WTC11 (cell line): Measurements from ENCODE around the gene DLX1. TPM values are rescaled to one million over a fixed set of nuclear protein-coding genes. Genes with fewer than 3 reads are reported as not detected.
A peak's percentile ranks its signal among the peaks of the same experiment; 100 is the strongest.

Experiments
- ATAC-seq: fragments of 200-7000 bp; cut with Tn5 transposase; 2 replicates; pipeline ENCODE4 v1.10.0; 2021; ENCODE audit warnings: mild to moderate bottlenecking, moderate library complexity
- CTCF ChIA-PET: fragments of 300-600 bp; sonication (Branson Sonifier 250); formaldehyde crosslinking; loops from one replicate; lab custom pipeline; 2021; ENCODE audit warnings: antibody characterized with exemption; lab: Charles Lee
- POLR2A ChIA-PET: fragments of 350-600 bp; sonication (Branson Sonifier 250); formaldehyde crosslinking; loops from one replicate; lab custom pipeline; 2021; ENCODE audit warnings: antibody characterized with exemption; lab: Charles Lee
- DNase-seq: peaks from one replicate; pipeline ENCODE4 v3.0.0; 2021; ENCODE audit warnings: low spot score
- H3K27ac Mint-ChIP-seq: 2 replicates; pipeline ENCODE4 v1.8.0; 2021; ENCODE audit warnings: mixed read lengths
- H3K27me3 Mint-ChIP-seq: 2 replicates; pipeline ENCODE4 v1.8.0; 2021; ENCODE audit warnings: low read depth, mild to moderate bottlenecking, moderate library complexity, mixed read lengths
- H3K36me3 Mint-ChIP-seq: 2 replicates; pipeline ENCODE4 v1.8.0; 2021; ENCODE audit warnings: mixed read lengths
- H3K4me1 Mint-ChIP-seq: 2 replicates; pipeline ENCODE4 v1.8.0; 2022; ENCODE audit warnings: mixed read lengths
- H3K4me3 Mint-ChIP-seq: 2 replicates; pipeline ENCODE4 v1.8.0; 2021; ENCODE audit warnings: mild to moderate bottlenecking, moderate library complexity, mixed read lengths
- H3K9me3 Mint-ChIP-seq: 2 replicates; pipeline ENCODE4 v1.8.0; 2021; ENCODE audit warnings: mixed read lengths
- CREM ChIP-seq: sonication (generic); formaldehyde crosslinking; IDR thresholded peaks from 2 replicates; pipeline ENCODE4 v1.8.1; 2022; ENCODE audit warnings: mild to moderate bottlenecking, missing genetic modification reagents, moderate library complexity
- EMX1 ChIP-seq: fragments of 250-450 bp; sonication (Bioruptor Pico); IDR thresholded peaks from 2 replicates; pipeline ENCODE4 v1.8.0; 2021; ENCODE audit warnings: mild to moderate bottlenecking
- ETV6 ChIP-seq: sonication (generic); formaldehyde crosslinking; IDR thresholded peaks from 2 replicates; pipeline ENCODE4 v1.8.1; 2022; ENCODE audit warnings: mild to moderate bottlenecking, missing genetic modification reagents
- FOXP1 ChIP-seq: sonication (generic); formaldehyde crosslinking; IDR thresholded peaks from 2 replicates; pipeline ENCODE4 v1.8.0; 2022; ENCODE audit warnings: missing genetic modification reagents, mild to moderate bottlenecking, moderate library complexity, borderline replicate concordance
- GABPB1 ChIP-seq: sonication (generic); formaldehyde crosslinking; IDR thresholded peaks from 2 replicates; pipeline ENCODE4 v1.8.1; 2023; ENCODE audit warnings: mild to moderate bottlenecking, missing genetic modification reagents
- HMGA2 ChIP-seq: fragments of 250-450 bp; sonication (Bioruptor Pico); IDR thresholded peaks from 2 replicates; pipeline ENCODE4 v1.4.0; 2021; ENCODE audit warnings: mild to moderate bottlenecking, moderate library complexity
- IRF2 ChIP-seq: sonication (generic); formaldehyde crosslinking; IDR thresholded peaks from 2 replicates; pipeline ENCODE4 v1.8.0; 2022; ENCODE audit warnings: low read depth, missing genetic modification reagents, borderline replicate concordance
- NFATC4 ChIP-seq: fragments of 250-450 bp; sonication (Bioruptor Pico); IDR thresholded peaks from 2 replicates; pipeline ENCODE4 v1.9.0; 2021; ENCODE audit warnings: mild to moderate bottlenecking
- NR3C1 ChIP-seq: sonication (generic); formaldehyde crosslinking; conservative IDR thresholded peaks from 2 replicates; pipeline ENCODE4 v1.8.1; 2023; ENCODE audit warnings: low read depth, mild to moderate bottlenecking, missing genetic modification reagents
- SMAD3 ChIP-seq: sonication (generic); formaldehyde crosslinking; IDR thresholded peaks from 2 replicates; pipeline ENCODE4 v1.8.0; 2022; ENCODE audit warnings: missing genetic modification reagents, mild to moderate bottlenecking, borderline replicate concordance
- SMAD4 ChIP-seq: sonication (generic); formaldehyde crosslinking; IDR thresholded peaks from 2 replicates; pipeline ENCODE4 v1.8.0; 2022; ENCODE audit warnings: mild to moderate bottlenecking, missing genetic modification reagents
- SOX15 ChIP-seq: fragments of 250-450 bp; sonication (Bioruptor Pico); IDR thresholded peaks from 2 replicates; pipeline ENCODE4 v1.9.0; 2021; ENCODE audit warnings: mild to moderate bottlenecking
- TCF7 ChIP-seq: sonication (generic); formaldehyde crosslinking; IDR thresholded peaks from 2 replicates; pipeline ENCODE4 v1.8.0; 2022; ENCODE audit warnings: mild to moderate bottlenecking, low read depth, missing genetic modification reagents, moderate library complexity
- ZNF121 ChIP-seq: sonication (generic); formaldehyde crosslinking; IDR thresholded peaks from 2 replicates; pipeline ENCODE4 v1.8.0; 2023; ENCODE audit warnings: missing genetic modification reagents
- ZNF138 ChIP-seq: sonication (generic); formaldehyde crosslinking; conservative IDR thresholded peaks from 2 replicates; pipeline ENCODE4 v1.8.1; 2022; ENCODE audit warnings: mild to moderate bottlenecking, moderate library complexity, missing genetic modification reagents
- ZNF396 ChIP-seq: fragments of 250-450 bp; sonication (Bioruptor Pico); IDR thresholded peaks from 2 replicates; pipeline ENCODE4 v1.8.0; 2021; ENCODE audit warnings: mild to moderate bottlenecking, moderate library complexity, borderline replicate concordance
- ZNF416 ChIP-seq: fragments of 250-450 bp; sonication (Bioruptor Pico); IDR thresholded peaks from 2 replicates; pipeline ENCODE4 v1.9.0; 2021; ENCODE audit warnings: mild to moderate bottlenecking, inconsistent platforms
- ZNF423 ChIP-seq: fragments of 250-450 bp; sonication (Bioruptor Pico); IDR thresholded peaks from 2 replicates; pipeline ENCODE4 v2.1.2; 2022; ENCODE audit warnings: mild to moderate bottlenecking, moderate library complexity
- ZNF671 ChIP-seq: fragments of 250-450 bp; sonication (Bioruptor Pico); IDR thresholded peaks from 2 replicates; pipeline ENCODE4 v1.8.0; 2021; ENCODE audit warnings: mild to moderate bottlenecking
- total RNA-seq: library from RNA; stranded (reverse); gene quantifications from 3 replicates; pipeline ENCODE4 v1.2.3, GENCODE V29; 2021
- TF ChIP-seq, protein P1 (sequence below): sonication (generic); formaldehyde crosslinking; IDR thresholded peaks from 2 replicates; pipeline ENCODE4 v1.8.0; 2022; ENCODE audit warnings: mild to moderate bottlenecking, missing genetic modification reagents
- TF ChIP-seq, protein P2 (sequence below): fragments of 250-450 bp; sonication (Bioruptor Pico); IDR thresholded peaks from 2 replicates; pipeline ENCODE4 v2.1.2; 2022; ENCODE audit warnings: mild to moderate bottlenecking, moderate library complexity
- TF ChIP-seq, protein P3 (sequence below): sonication (generic); formaldehyde crosslinking; IDR thresholded peaks from 2 replicates; pipeline ENCODE4 v1.8.1; 2022; ENCODE audit warnings: low read depth, mild to moderate bottlenecking, moderate library complexity, missing genetic modification reagents, borderline replicate concordance
- TF ChIP-seq, protein P4 (sequence below): fragments of 200-600 bp; IDR thresholded peaks from 2 replicates; pipeline ENCODE4 v1.8.0; 2022; ENCODE audit warnings: antibody characterized with exemption

Gene DLX1
- total RNA-seq, 1 experiment from 2014 or later, result not detected

DNA sequence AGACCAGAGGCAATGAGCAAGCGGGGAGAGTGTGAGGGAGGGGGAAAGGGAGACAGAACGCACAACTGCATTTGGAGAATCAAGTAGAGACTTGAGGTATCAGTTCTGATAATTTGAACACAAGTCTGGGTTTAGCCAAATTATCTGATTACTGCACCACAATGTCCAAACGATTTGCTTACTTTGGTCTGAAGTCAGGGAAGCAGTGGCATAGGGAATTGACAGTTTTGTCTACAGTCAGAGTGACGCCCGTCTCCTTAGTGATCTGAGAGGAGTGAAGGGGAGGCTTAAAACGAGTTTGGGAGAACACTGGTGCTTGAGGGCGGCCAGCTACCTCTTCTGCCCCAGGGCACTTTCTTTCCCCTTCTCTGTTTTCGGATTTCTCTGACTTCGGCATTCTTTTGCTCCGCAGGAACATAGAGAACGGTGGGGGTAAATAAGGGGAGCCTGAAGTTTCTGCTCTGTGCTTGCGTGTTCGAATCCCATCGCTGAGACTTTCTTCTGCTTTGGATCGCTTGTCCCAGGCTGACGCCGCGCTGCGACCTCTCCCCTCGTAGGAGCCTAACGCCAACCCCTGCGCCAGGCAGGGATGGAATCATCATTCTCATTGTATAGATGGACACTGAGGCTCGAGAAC lies 20.3 kb downstream of the DLX1 start:
- Mint-ChIP-seq H3K9me3 (no peaks in the 10 kb centered on the region), H3K36me3 (no peaks in the 10 kb centered on the region), H3K4me3 (peak overlapping the region; percentile 72), H3K4me1 (peaks cover 53% of the 10 kb centered on the region), H3K27ac (no peak overlapping the region), H3K27me3 (peaks cover 98% of the 10 kb centered on the region)
- TF ChIP-seq SOX15 (no peak), ZNF416 (CRISPR knock-in tag) (no peak), ZNF671 (CRISPR knock-in tag) (no peak), NR3C1 (CRISPR knock-in tag) (no peak), TCF7 (no peak), SMAD4 (no peak), NFATC4 (CRISPR knock-in tag) (no peak), SMAD3 (CRISPR knock-in tag) (no peak), EMX1 (CRISPR knock-in tag) (no peak), ZNF121 (CRISPR knock-in tag) (no peak), ZNF423 (no peak), ZNF138 (CRISPR knock-in tag) (no peak), IRF2 (CRISPR knock-in tag) (no peak), ZNF396 (CRISPR knock-in tag) (no peak), ETV6 (CRISPR knock-in tag) (no peak), HMGA2 (CRISPR knock-in tag) (no peak)
- TF ChIP-seq, protein P1, sequence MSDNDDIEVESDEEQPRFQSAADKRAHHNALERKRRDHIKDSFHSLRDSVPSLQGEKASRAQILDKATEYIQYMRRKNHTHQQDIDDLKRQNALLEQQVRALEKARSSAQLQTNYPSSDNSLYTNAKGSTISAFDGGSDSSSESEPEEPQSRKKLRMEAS (CRISPR knock-in tag), result no peak
- TF ChIP-seq, protein P2, sequence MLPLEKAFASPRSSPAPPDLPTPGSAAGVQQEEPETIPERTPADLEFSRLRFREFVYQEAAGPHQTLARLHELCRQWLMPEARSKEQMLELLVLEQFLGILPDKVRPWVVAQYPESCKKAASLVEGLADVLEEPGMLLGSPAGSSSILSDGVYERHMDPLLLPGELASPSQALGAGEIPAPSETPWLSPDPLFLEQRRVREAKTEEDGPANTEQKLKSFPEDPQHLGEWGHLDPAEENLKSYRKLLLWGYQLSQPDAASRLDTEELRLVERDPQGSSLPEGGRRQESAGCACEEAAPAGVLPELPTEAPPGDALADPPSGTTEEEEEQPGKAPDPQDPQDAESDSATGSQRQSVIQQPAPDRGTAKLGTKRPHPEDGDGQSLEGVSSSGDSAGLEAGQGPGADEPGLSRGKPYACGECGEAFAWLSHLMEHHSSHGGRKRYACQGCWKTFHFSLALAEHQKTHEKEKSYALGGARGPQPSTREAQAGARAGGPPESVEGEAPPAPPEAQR (CRISPR knock-in tag), result no peak
- TF ChIP-seq, protein P3, sequence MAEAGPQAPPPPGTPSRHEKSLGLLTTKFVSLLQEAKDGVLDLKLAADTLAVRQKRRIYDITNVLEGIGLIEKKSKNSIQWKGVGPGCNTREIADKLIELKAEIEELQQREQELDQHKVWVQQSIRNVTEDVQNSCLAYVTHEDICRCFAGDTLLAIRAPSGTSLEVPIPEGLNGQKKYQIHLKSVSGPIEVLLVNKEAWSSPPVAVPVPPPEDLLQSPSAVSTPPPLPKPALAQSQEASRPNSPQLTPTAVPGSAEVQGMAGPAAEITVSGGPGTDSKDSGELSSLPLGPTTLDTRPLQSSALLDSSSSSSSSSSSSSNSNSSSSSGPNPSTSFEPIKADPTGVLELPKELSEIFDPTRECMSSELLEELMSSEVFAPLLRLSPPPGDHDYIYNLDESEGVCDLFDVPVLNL, result no peak
- no peak for ATAC-seq
- POLR2A ChIA-PET, result interaction anchor here (0.5 to 1.5 kb wide), 2 partner anchors 12 to 183 kb away, joined by 4 to 6 read pairs; partner anchors contain the start of gene HAT1
- CTCF ChIA-PET, result interaction anchor here (1.0 to 7.1 kb wide), 15 partner anchors 9 to 532 kb away, joined by 3 to 123 read pairs (median 9); partner anchors contain the start of gene DLX1
- DNase-seq, result no peak

DNA sequence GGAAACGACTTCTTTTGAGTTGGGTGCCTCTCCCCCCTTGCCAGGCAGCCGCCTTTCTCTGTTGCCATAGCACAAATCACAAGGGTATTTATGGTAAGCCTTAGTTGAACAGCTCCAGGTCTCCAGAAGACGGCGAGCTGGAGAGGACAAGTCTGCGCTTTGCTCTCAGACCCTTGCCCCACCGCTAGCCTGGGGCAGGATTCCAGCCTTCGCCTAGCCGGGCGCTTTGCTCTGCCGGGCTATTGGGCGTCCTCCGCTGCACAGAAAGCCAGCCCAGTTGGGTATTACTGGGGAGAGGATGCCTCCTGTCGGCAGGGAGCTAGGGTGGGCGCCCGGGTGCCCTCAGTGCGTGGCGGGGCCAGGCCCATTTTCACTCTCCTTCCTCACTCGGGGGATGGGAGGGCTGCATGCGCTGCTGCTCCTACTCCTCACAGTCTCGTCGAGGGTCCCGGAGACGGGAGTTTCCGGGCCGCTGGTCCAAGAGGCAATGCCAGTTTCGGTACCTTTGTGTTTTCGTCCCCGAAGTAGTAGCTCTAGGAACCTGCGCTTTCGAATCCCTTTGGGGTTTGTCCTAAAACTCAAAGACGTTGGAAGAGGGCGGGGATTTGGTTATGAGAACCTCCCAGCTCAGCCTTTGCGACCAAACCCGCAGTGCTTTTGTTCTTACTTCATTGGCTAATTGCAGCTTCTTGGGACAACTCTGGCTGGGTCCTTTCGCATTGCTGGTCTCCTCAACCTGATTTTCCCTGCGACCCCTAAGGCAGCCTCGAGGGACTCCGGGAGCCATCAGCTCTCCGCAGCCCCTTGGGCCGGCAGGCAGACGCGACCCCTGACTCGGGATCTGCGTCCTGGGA lies 21.0 kb downstream of the DLX1 start:
- TF ChIP-seq, protein P4, sequence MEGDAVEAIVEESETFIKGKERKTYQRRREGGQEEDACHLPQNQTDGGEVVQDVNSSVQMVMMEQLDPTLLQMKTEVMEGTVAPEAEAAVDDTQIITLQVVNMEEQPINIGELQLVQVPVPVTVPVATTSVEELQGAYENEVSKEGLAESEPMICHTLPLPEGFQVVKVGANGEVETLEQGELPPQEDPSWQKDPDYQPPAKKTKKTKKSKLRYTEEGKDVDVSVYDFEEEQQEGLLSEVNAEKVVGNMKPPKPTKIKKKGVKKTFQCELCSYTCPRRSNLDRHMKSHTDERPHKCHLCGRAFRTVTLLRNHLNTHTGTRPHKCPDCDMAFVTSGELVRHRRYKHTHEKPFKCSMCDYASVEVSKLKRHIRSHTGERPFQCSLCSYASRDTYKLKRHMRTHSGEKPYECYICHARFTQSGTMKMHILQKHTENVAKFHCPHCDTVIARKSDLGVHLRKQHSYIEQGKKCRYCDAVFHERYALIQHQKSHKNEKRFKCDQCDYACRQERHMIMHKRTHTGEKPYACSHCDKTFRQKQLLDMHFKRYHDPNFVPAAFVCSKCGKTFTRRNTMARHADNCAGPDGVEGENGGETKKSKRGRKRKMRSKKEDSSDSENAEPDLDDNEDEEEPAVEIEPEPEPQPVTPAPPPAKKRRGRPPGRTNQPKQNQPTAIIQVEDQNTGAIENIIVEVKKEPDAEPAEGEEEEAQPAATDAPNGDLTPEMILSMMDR, result peak; percentile 20; the same call in 1 of the 2 replicates
- peak; percentile 51 for TF ChIP-seq GABPB1
- TF ChIP-seq, protein P1 (CRISPR knock-in tag), result peak; percentile 47; the same call in 1 of the 2 replicates
- TF ChIP-seq CREM (CRISPR knock-in tag), result no peak
- peak; percentile 49; the same call in 1 of the 2 replicates for TF ChIP-seq FOXP1 (CRISPR knock-in tag)
- Mint-ChIP-seq H3K36me3 (no peaks in the 10 kb centered on the region), H3K4me3 (peak overlapping the region; percentile 72), H3K9me3 (no peaks in the 10 kb centered on the region), H3K27ac (no peak overlapping the region), H3K4me1 (peaks cover 47% of the 10 kb centered on the region), H3K27me3 (peaks cover 95% of the 10 kb centered on the region)
- ChIA-PET CTCF (interaction anchor here (0.6 to 7.1 kb wide), 24 partner anchors 9 to 568 kb away, joined by 3 to 123 read pairs (median 3); partner anchors contain the start of gene DLX1), POLR2A (interaction anchor here (0.5 to 1.5 kb wide), 4 partner anchors 13 to 467 kb away, joined by 3 to 6 read pairs (median 4); partner anchors contain the start of genes DLX1 and HAT1)
- peak; percentile 73 for DNase-seq
- peak; percentile 23 for ATAC-seq
